Activated naive CD8-positive, alpha-beta T cell treated with anti-CD3 and anti-CD28 coated beads for 36 hours (primary cell): ENCODE data around the gene UPK1A. TPM values are rescaled to one million over a fixed set of nuclear protein-coding genes. Genes with fewer than 3 reads are reported as not detected.
"Not testable (repeated sequence)": the region's sequence is repeated elsewhere in the genome, so short reads cannot be mapped to it uniquely, and the experiment has no call there.

Source experiments
- DNase-seq: peaks from one replicate; pipeline ENCODE4 v3.0.0; 2021
- H3K27ac Mint-ChIP-seq: one replicate; pipeline ENCODE4 v1.8.0; 2022; ENCODE audit warnings: mild to moderate bottlenecking, moderate library complexity, mixed read lengths
- H3K27me3 Mint-ChIP-seq: one replicate; pipeline ENCODE4 v1.8.0; 2022; ENCODE audit warnings: mild to moderate bottlenecking, mixed read lengths
- H3K36me3 Mint-ChIP-seq: one replicate; pipeline ENCODE4 v1.8.0; 2021; ENCODE audit warnings: mild to moderate bottlenecking, mixed read lengths
- H3K4me1 Mint-ChIP-seq: one replicate; pipeline ENCODE4 v1.8.0; 2021; ENCODE audit warnings: mixed read lengths
- H3K4me3 Mint-ChIP-seq: one replicate; pipeline ENCODE4 v1.8.0; 2022; ENCODE audit warnings: mild to moderate bottlenecking, moderate library complexity, mixed read lengths
- H3K9me3 Mint-ChIP-seq: one replicate; pipeline ENCODE4 v1.8.0; 2022; ENCODE audit warnings: mixed read lengths
- total RNA-seq, 2 experiments: library from RNA; stranded (reverse); gene quantifications; one replicate each; pipeline ENCODE4 v1.2.3, GENCODE V29; 2021

UPK1A gene
- total RNA-seq, 2 experiments from 2014 or later, result 1.6 to 1.8 TPM

DNA sequence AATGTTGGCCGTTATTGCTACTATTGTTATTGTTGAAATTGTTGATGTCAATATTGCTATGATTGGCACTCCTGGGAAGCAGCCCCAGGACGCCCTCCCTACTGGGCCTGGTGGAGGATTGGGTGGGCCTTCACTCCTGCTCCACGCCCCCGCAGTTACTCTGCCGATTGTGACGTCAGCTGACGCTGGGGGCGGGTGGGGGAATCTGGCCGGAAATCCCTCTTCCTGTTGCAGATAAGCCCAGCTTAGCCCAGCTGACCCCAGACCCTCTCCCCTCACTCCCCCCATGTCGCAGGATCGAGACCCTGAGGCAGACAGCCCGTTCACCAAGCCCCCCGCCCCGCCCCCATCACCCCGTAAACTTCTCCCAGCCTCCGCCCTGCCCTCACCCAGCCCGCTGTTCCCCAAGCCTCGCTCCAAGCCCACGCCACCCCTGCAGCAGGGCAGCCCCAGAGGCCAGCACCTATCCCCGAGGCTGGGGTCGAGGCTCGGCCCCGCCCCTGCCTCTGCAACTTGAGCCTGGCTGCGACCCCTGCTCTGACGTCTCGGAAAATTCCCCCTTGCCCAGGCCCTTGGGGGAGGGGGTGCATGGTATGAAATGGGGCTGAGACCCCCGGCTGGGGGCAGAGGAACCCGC lies 24.7 kb upstream of the UPK1A start, which contains the start of gene ETV2:
Gene ETV2 (plus strand): TSS at position 231 of the 637 bp plus-strand sequence. CDS start 716 bp downstream, outside the sequence.
- peak within 1 kb of the TSS; percentile 77 for H3K4me3 Mint-ChIP-seq
- peak; percentile 73 for DNase-seq
- peak within 1 kb of the TSS; percentile 75 for H3K27ac Mint-ChIP-seq
- no peaks in the 10 kb centered on the region for H3K27me3 Mint-ChIP-seq
- no peaks in the 10 kb centered on the region for H3K9me3 Mint-ChIP-seq
- H3K4me1 Mint-ChIP-seq, result peaks cover 29% of the 10 kb centered on the region
- H3K36me3 Mint-ChIP-seq, result peaks cover 6% of the 10 kb centered on the region

DNA sequence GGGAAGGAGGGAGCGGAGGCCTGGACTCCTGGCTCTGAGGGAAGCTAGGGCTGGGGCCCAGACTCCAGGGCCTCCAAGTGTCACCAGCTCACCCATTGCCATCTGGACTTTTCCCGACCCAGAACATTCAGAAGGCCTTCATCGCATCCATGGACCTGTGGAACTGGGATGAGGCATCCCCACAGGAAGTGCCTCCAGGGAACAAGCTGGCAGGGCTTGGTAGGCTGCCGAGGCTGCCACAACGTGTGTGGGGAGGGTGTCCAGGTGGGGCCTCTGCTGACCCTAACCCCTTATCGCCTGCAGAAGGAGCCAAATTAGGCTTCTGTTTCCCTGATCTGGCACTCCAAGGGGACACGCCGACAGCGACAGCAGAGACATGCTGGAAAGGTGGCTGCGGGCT lies 24.0 kb upstream of the UPK1A start:
- Mint-ChIP-seq H3K4me3 (peak overlapping the region; percentile 77), H3K4me1 (peaks cover 31% of the 10 kb centered on the region), H3K9me3 (no peaks in the 10 kb centered on the region), H3K36me3 (peaks cover 6% of the 10 kb centered on the region), H3K27me3 (no peaks in the 10 kb centered on the region), H3K27ac (peak overlapping the region; percentile 56)
- no peak for DNase-seq

DNA sequence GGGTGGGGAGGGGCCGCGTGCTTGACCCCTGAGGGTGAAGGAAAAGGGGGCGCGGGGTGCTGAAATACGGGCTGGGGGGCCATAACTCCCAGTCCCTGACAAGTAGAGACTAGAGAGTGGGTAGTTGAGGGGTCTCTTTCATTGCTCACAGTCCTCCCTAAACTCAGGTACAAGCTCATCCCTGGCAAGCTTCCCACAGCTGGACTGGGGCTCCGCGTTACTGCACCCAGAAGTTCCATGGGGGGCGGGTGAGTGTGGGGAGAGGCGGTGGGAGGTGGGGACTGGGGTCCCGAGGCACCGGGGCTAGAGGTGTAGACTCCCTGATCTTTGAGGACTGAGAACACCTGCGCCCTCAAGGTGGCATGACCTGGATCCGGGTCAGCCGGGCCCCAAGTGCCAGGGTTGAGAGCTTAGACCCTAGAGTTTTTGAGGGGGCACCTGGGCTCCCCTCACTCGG lies 23.5 kb upstream of the UPK1A start:
- Mint-ChIP-seq H3K27ac (peak overlapping the region; percentile 66), H3K36me3 (peaks cover 4% of the 10 kb centered on the region), H3K9me3 (no peaks in the 10 kb centered on the region), H3K4me1 (peaks cover 31% of the 10 kb centered on the region), H3K27me3 (no peaks in the 10 kb centered on the region), H3K4me3 (peak overlapping the region; percentile 77)
- DNase-seq, result no peak

DNA sequence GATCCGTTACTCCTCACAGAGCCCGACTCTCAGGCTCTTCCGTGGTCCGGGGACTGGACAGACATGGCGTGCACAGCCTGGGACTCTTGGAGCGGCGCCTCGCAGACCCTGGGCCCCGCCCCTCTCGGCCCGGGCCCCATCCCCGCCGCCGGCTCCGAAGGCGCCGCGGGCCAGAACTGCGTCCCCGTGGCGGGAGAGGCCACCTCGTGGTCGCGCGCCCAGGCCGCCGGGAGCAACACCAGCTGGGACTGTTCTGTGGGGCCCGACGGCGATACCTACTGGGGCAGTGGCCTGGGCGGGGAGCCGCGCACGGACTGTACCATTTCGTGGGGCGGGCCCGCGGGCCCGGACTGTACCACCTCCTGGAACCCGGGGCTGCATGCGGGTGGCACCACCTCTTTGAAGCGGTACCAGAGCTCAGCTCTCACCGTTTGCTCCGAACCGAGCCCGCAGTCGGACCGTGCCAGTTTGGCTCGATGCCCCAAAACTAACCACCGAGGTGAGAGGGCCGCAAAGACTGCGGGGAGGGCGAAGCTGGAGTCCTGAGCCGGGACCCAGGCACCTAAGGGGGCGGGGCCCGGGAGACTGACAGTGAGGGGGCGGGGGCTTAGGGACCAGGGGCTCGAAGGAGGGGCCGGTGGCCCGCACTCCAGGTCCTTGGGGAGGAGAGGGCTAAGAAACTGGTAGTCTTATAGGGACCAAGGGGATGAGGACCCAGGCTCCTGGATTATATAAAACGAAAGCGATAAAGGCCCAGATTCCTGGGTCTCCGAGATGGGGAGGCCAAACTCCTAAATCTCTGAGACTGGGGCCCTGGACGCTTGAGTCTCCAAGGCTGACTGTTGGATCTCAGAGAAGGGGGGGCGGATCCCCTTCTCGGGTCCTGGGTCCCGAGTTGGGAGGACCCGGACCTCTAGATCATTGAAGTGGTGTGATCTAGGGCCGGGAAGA lies 22.8 kb upstream of the UPK1A start:
- Mint-ChIP-seq H3K27ac (peak overlapping the region; percentile 84), H3K4me1 (peaks cover 31% of the 10 kb centered on the region), H3K9me3 (no peaks in the 10 kb centered on the region), H3K36me3 (no peaks in the 10 kb centered on the region), H3K27me3 (no peaks in the 10 kb centered on the region), H3K4me3 (peak overlapping the region; percentile 77)
- DNase-seq, result peak; percentile 82

DNA sequence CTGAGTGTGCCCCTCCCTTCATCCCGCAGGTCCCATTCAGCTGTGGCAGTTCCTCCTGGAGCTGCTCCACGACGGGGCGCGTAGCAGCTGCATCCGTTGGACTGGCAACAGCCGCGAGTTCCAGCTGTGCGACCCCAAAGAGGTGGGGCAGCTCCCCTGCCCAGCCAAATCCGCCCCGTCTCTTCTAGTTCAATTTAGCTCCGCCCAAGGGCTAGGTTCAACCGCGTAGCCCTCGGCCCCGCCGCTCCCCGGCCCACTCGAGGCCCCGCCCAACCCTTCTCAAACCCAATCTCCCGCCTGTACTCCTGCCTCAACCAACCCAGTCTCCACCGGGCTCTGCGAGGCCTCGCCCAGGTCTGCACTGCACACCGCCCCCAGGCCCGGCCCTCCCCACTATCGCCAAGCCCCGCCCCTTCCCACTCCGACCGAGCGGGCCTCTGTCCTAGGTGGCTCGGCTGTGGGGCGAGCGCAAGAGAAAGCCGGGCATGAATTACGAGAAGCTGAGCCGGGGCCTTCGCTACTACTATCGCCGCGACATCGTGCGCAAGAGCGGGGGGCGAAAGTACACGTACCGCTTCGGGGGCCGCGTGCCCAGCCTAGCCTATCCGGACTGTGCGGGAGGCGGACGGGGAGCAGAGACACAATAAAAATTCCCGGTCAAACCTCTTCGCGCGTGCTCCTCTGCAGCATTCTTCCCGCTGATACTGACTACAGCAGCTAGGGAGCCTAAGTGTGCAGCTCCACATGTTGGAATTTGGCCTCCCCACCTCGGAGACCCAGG lies 21.9 kb upstream of the UPK1A start:
- no peaks in the 10 kb centered on the region for H3K36me3 Mint-ChIP-seq
- H3K9me3 Mint-ChIP-seq, result no peaks in the 10 kb centered on the region
- H3K27me3 Mint-ChIP-seq, result no peaks in the 10 kb centered on the region
- peak overlapping the region; percentile 77 for H3K4me3 Mint-ChIP-seq
- H3K4me1 Mint-ChIP-seq, result peaks cover 31% of the 10 kb centered on the region
- H3K27ac Mint-ChIP-seq, result peak overlapping the region; percentile 84
- DNase-seq, result peak; percentile 97

DNA sequence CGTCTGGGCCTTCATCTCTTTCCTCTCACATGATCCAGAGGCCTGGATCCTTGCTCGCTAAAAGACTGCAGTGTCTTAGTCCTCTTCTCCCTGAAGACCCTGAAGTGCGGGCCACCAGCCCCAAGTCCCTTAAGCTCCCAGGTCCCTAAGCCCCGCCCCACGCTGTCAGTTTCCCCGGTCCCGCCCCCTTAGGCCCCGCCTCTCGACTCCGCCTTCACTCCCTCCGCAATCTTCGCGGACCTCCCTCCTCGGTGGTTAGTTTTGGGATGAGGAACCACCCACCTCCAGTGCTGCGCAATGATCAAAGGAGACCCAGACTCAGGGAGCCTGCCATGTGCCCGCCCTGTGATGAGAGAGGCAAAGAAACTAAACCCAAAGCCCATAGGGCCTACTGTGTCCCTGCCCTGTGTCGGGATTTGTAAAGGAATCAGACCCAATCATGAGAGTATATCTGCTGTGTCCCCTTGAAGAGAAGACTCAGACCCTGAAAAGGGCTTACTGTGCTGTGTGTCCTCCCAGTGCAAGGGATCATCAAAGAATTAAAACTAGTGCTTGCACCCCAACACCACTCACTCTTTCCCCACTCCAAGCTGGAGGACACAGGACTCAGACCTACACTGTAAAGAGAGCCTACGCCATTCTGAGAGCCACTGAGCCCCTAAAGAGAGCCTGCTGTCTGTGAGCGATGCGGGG lies 21.2 kb upstream of the UPK1A start:
- Mint-ChIP-seq H3K4me3 (peak overlapping the region; percentile 77), H3K4me1 (peaks cover 34% of the 10 kb centered on the region), H3K27me3 (no peaks in the 10 kb centered on the region), H3K9me3 (no peaks in the 10 kb centered on the region), H3K36me3 (no peaks in the 10 kb centered on the region), H3K27ac (peak overlapping the region; percentile 84)
- peak; percentile 81 for DNase-seq

DNA sequence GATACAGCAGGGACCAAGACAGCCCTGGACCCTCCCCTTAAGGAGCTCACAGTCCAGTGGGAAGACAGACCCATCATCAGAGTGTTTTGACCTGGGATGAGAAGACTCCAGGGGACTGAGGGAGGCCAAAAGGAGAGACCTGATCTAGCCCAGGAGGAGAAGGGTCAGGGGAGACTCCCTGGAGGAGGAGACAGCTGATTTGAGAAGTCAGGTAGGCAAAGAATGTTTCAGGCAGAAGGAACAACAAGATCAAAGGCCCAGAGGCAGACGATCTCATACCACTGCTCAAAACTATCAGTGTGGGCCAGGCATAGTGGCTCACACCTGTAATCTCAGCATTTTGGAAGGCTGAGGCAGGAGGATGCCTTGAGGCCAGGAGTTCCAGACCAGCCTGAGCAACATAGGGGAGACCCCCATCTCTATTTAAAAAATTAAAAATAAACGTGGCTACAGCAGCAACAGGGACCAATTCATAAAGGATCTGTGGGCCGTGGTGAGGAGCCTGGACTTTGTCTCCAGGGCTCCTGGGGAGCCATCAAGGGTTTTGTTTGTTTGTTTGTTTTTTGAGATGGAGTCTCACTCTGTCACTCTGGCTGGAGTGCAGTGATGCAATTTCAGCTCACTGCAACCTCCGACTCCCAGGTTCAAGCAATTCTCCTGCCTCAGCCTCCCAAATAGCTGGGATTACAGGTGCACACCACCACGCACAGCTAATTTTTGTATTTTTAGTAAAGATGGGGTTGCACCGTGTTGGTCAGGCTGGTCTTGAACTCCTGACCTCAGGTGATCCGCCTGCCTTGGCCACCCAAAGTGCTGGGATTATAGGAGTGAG lies 20.4 kb upstream of the UPK1A start:
- no peak for DNase-seq
- Mint-ChIP-seq H3K27me3 (no peaks in the 10 kb centered on the region), H3K36me3 (peaks cover 2% of the 10 kb centered on the region), H3K4me3 (no peak overlapping the region), H3K4me1 (peaks cover 41% of the 10 kb centered on the region), H3K27ac (no peak overlapping the region), H3K9me3 (no peaks in the 10 kb centered on the region)

DNA sequence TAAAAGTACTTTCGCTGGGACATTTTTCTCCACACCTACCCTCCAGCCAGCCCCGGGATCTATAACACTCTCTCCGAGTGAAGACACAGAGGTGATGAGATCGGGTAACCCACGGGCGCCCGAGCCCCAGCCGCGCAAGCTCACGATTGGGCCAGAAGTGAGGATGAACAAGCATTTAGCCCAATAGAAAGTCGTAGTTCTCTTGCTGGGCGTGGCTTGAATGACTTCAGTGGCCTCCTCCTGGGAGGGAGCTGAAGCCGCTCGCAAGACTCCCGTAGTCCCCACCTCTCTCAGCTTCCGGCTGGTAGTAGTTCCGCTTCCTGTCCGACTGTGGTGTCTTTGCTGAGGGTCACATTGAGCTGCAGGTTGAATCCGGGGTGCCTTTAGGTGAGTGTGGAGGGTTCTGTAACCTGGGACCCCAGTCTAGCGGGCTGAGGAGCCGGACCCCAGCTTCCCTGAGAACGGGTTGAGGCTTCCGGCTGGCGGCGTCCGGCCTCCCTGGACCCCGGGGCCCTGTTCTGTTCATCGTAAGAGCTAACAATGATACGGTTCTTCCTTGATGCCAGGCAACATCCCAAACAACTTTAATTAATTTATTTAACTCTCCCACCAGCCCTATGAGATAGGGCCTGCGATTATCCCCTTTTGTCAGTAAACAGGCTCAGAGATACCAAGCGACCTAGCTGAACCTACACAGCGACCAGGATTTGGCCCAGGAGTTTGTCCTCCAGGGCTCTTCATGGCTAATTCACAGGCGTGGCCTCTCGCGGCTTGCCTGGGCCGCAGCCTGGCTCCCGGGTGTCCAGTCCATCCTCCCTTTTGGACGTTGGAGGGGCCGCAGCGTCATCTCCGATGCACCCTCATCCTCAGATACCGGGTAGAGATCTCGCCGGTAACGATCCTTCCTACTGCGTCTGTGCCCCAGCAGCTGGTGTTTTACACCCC lies 18.0 kb upstream of the UPK1A start, which contains the start of gene COX6B1:
Gene COX6B1 (plus strand): TSS at position 307 of the 945 bp plus-strand sequence. CDS start 2,921 bp downstream, outside the sequence.
- Mint-ChIP-seq H3K9me3 (no peaks in the 10 kb centered on the region), H3K4me3 (peak within 1 kb of the TSS; percentile 92), H3K27me3 (no peaks in the 10 kb centered on the region), H3K4me1 (peaks cover 28% of the 10 kb centered on the region), H3K36me3 (peaks cover 6% of the 10 kb centered on the region), H3K27ac (peak within 1 kb of the TSS; percentile 93)
- DNase-seq, result peak; percentile 92

DNA sequence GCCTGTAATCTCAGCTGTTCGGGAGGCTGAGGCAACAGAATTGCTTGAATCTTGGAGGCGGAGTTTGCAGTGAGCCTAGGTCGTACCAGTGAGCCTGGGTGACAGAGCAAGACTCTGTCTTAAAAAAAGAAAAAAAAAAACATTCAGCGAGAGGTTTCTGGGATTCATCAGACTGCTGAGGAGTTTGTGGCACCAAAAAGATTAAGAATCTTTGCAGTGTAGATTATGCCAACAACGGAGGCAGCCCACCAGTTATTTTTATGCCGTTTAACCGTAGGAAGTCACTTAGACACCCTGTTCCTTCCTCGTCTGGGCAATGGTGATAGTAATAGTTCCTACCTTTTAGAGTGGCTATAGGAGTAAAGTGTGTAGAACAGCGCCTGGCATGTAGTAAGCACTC lies 15.7 kb upstream of the UPK1A start:
- Mint-ChIP-seq H3K27ac (peak overlapping the region; percentile 36), H3K9me3 (no peaks in the 10 kb centered on the region), H3K36me3 (peaks cover 14% of the 10 kb centered on the region), H3K4me3 (no peak overlapping the region), H3K27me3 (no peaks in the 10 kb centered on the region), H3K4me1 (peaks cover 17% of the 10 kb centered on the region)
- DNase-seq, result no peak

DNA sequence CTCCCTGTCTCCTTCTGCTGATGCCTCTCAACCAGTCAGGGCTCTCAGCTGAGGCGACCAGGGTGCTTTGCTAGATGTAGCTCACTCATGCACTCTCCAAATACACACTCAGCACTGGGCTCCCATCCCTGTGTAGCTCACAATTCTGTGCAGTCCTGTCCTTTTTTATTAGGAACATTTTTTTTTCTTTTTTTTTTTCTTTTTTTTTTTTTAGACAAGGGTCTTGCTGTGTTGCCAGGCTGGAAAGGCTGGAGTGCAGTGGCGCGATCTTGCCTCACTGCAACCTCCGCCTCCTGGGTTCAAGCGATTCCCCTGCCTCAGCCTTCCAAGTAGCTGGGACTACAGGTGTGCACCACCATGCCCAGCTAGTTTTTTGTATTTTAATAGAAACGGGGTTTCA lies 11.5 kb upstream of the UPK1A start:
- Mint-ChIP-seq H3K36me3 (peaks cover 23% of the 10 kb centered on the region), H3K4me1 (peaks cover 14% of the 10 kb centered on the region)
- H3K27ac Mint-ChIP-seq, H3K9me3 Mint-ChIP-seq, H3K27me3 Mint-ChIP-seq, H3K4me3 Mint-ChIP-seq, DNase-seq: not testable (repeated sequence)

DNA sequence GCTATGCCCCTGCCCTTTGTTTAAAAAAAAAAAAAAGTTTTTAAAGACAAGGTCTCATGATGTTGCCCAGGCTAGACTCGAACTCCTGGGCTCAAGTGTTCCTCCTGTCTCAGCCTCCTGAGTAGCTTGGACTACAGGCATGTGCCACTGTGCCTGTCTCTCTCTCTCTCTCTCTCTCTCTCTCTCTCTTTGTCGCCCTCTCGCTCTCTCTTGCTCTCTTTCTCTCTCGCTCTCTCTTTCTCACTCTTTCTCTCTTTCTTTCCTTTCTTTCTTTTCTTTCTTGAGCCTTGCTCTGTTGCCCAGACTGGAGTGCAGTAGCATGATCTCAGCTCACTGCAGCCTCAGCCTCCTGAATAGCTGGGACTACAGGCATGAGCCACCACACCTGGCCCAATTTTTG lies 10.7 kb upstream of the UPK1A start:
- no peak for DNase-seq
- no peaks in the 10 kb centered on the region for H3K9me3 Mint-ChIP-seq
- no peak overlapping the region for H3K4me3 Mint-ChIP-seq
- H3K36me3 Mint-ChIP-seq, result peaks cover 26% of the 10 kb centered on the region
- H3K27ac Mint-ChIP-seq, result peak overlapping the region; percentile 62
- peaks cover 7% of the 10 kb centered on the region for H3K4me1 Mint-ChIP-seq
- H3K27me3 Mint-ChIP-seq, result no peaks in the 10 kb centered on the region

DNA sequence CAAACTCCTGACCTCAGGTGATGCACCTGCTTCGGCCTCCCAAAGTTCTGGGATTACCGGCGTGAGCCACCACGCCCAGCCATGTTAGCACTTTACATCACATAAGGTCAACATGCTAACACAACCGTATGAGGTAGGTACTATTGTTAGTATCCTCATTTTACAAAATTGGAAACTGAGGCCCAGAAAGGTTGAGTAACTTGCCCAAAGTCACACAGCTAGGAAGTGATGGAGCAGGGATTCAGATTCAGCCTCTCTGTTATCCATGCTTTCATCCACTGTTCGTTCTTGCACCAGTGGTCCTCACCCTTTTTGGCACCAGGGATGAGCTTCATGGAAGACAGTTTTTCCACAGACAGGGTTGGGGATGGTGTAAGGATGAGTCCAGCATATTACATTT lies 9.6 kb upstream of the UPK1A start:
- no peak overlapping the region for H3K4me3 Mint-ChIP-seq

More for the DNA sequence above, 9.6 kb upstream of the UPK1A start:
- H3K36me3 Mint-ChIP-seq, result peaks cover 22% of the 10 kb centered on the region
- H3K9me3 Mint-ChIP-seq, result no peaks in the 10 kb centered on the region
- no peak overlapping the region for H3K27ac Mint-ChIP-seq
- no peaks in the 10 kb centered on the region for H3K27me3 Mint-ChIP-seq
- no peak for DNase-seq
- H3K4me1 Mint-ChIP-seq, result no peaks in the 10 kb centered on the region
